ENCODE measurements around the gene R3HDM4.
"Not testable (repeated sequence)": the region's sequence is repeated elsewhere in the genome, so short reads cannot be mapped to it uniquely, and the experiment has no call there.

R3HDM4 gene

DNA sequence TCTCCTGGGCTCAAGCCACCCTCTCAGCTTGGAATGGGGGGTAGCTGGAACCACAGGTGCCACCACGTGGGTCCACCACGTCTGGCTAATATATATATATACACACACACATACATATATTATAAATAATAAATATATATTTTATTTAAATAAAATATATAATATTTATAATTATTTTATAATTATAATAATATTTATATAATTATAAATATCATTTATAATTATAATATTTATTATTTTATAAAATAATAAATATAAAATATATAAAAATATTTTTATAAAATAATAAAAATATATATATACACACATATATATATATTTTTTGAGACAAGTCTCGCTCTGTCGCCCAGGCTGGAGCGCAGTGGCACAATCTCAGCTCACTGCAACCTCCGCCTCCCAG, 58.5 kb downstream of the R3HDM4 start:
- Histone ChIP-seq H3K79me2 (ENCODE audit: control insufficient read depth, insufficient read depth, low read length, poor library complexity) (no peaks in the 10 kb centered on the region), H3K14ac (ENCODE audit: low read length) (no peak overlapping the region), H2BK120ac (ENCODE audit: insufficient read depth, low read length, poor library complexity) (no peak overlapping the region), H3K9ac (ENCODE audit: low read length) (no peak overlapping the region), H3K79me1 (ENCODE audit: low read length) (no peaks in the 10 kb centered on the region), H2BK12ac (ENCODE audit: low read length) (no peak overlapping the region), H3K23ac (ENCODE audit: low read length) (no peak overlapping the region), H3K9me3 (ENCODE audit: insufficient read depth, low read depth, low read length) (peaks cover 3% of the 10 kb centered on the region), H3K36me3 (ENCODE audit: control insufficient read depth in 1 of 2, insufficient read depth in 2 of 2, low read length in 2 of 2) (no peaks in the 10 kb centered on the region), H3K18ac (ENCODE audit: low read length) (no peak overlapping the region), H2AK5ac (ENCODE audit: low read length) (no peak overlapping the region), H4K8ac (ENCODE audit: low read depth, low read length) (no peak overlapping the region), H4K12ac (ENCODE audit: low read depth, low read length) (no peak overlapping the region), H3K4ac (ENCODE audit: low read depth, low read length) (no peak overlapping the region), H3K4me1 (ENCODE audit: control insufficient read depth in 1 of 2, insufficient read depth in 2 of 2, low read length in 2 of 2) (peaks cover 0 to 5% of the 10 kb centered on the region in 2 experiments), H2BK5ac (ENCODE audit: low read depth, low read length, poor library complexity) (no peak overlapping the region), H3K4me2 (ENCODE audit: low read length) (no peak overlapping the region), H3K27me3 (ENCODE audit: insufficient read depth, low read length) (no peaks in the 10 kb centered on the region), H4K91ac (ENCODE audit: low read depth, low read length) (no peak overlapping the region), H3K4me3 (ENCODE audit: low read depth, low read length) (no peak overlapping the region), H2AFZ (ENCODE audit: insufficient read depth, low read length, poor library complexity) (no peak overlapping the region), H3K27ac (ENCODE audit: low read depth, low read length) (no peak overlapping the region)
- WGBS (ENCODE audit: extremely low coverage, insufficient coverage, insufficient read length) = no CpG with 5 or more reads among the region's 6 CpGs
- no peak for DNase-seq

DNA sequence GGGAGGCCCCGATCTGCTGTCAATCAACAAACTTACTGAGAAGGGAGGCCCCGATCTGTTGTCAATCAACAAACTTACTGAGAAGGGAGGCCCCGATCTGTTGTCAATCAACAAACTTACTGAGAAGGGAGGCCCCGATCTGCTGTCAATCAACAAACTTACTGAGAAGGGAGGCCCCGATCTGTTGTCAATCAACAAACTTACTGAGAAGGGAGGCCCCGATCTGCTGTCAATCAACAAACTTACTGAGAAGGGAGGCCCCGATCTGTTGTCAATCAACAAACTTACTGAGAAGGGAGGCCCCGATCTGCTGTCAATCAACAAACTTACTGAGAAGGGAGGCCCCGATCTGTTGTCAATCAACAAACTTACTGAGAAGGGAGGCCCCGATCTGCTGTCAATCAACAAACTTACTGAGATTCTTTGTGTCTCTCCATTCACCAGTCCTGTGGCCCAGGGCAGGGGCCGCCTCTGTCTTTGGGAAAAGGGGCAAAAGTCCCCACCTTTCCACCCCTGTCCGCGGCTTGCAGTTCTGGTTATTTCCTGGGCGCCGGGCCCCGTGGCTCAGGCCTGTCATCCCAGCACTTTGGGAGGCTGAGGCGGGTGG, 59.3 kb downstream of the R3HDM4 start:
- not testable (repeated sequence) for H3K18ac ChIP-seq (ENCODE audit: low read length); H3K14ac ChIP-seq (ENCODE audit: low read length); H3K9ac ChIP-seq (ENCODE audit: low read length); H3K23ac ChIP-seq (ENCODE audit: low read length); H3K4ac ChIP-seq (ENCODE audit: low read depth, low read length); H4K91ac ChIP-seq (ENCODE audit: low read depth, low read length); H2BK5ac ChIP-seq (ENCODE audit: low read depth, low read length, poor library complexity); H3K4me3 ChIP-seq (ENCODE audit: low read depth, low read length); H3K27me3 ChIP-seq (ENCODE audit: insufficient read depth, low read length); H4K12ac ChIP-seq (ENCODE audit: low read depth, low read length); H2AFZ ChIP-seq (ENCODE audit: insufficient read depth, low read length, poor library complexity); H3K79me2 ChIP-seq (ENCODE audit: control insufficient read depth, insufficient read depth, low read length, poor library complexity); H2AK5ac ChIP-seq (ENCODE audit: low read length); H3K27ac ChIP-seq (ENCODE audit: low read depth, low read length); H2BK120ac ChIP-seq (ENCODE audit: insufficient read depth, low read length, poor library complexity); H3K4me1 ChIP-seq (ENCODE audit: control insufficient read depth in 1 of 2, insufficient read depth in 2 of 2, low read length in 2 of 2); H3K4me2 ChIP-seq (ENCODE audit: low read length); H3K9me3 ChIP-seq (ENCODE audit: insufficient read depth, low read depth, low read length); DNase-seq; H2BK12ac ChIP-seq (ENCODE audit: low read length); H3K79me1 ChIP-seq (ENCODE audit: low read length); H3K36me3 ChIP-seq (ENCODE audit: control insufficient read depth in 1 of 2, insufficient read depth in 2 of 2, low read length in 2 of 2); H4K8ac ChIP-seq (ENCODE audit: low read depth, low read length)
- no CpG with 5 or more reads among the region's 17 CpGs for WGBS (ENCODE audit: extremely low coverage, insufficient coverage, insufficient read length)

DNA sequence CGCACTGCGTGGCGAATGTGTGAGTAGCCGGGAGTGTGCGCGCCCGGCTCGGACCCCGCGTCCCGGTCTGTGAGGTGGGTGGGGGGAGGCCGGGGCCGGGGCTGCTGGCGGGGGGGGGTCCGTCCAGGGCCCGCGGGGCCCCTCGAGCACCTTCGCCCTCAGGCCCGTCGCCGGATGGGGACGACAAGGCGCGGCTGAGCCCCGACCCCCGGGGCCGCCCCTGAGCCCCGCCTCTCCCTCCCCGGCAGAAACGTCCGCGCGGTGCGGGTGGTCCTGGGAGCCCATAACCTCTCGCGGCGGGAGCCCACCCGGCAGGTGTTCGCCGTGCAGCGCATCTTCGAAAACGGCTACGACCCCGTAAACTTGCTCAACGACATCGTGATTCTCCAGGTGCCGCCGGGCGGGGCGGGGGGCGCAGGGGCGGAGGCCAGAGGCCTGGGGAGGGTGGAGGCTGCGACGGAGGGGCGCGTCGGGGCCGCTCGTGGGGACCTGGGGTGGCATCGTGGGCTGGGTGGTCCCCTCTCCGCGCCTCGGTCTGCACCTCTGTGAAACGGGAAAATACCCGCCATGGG, 59.9 kb downstream of the R3HDM4 start:
- H2AK5ac ChIP-seq (ENCODE audit: low read length) = no peak overlapping the region
- no peaks in the 10 kb centered on the region for H3K9me3 ChIP-seq (ENCODE audit: insufficient read depth, low read depth, low read length)

DNA sequence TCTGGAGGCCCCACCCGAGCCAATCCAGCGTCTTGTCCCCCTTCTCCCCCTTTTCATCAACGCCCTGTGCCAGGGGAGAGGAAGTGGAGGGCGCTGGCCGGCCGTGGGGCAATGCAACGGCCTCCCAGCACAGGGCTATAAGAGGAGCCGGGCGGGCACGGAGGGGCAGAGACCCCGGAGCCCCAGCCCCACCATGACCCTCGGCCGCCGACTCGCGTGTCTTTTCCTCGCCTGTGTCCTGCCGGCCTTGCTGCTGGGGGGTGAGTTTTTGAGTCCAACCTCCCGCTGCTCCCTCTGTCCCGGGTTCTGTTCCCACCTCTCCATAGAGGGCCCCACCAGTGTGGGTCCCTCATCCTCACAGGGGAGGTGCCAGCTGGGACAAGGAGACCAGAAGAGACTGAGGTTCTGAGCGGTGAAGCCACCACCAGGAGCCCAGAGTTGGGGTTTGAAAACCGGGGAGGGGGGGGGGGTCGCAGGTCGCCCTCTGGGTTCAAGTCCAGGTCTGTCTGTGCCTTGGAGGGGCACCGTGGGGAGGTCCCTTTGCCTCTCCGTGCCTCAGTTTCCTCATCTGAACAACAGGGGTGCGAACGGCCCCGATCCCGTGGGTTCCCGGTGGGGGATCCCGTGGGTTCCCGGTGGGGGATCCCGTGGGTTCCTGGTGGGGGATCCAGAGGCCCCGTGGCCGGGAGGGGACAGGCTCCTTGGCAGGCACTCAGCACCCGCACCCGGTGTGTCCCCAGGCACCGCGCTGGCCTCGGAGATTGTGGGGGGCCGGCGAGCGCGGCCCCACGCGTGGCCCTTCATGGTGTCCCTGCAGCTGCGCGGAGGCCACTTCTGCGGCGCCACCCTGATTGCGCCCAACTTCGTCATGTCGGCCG, 60.6 kb downstream of the R3HDM4 start, which contains the start of gene ELANE:
Gene ELANE, plus strand, starts transcription at position 168 of the 878 bp plus-strand sequence. Its CDS starts 26 bp downstream, at position 194.
- Histone ChIP-seq H4K12ac (ENCODE audit: low read depth, low read length) (no peak within 1 kb of the TSS), H3K79me1 (ENCODE audit: low read length) (no peaks in the 10 kb centered on the region), H4K91ac (ENCODE audit: low read depth, low read length) (no peak within 1 kb of the TSS), H2AK5ac (ENCODE audit: low read length) (no peak within 1 kb of the TSS), H3K27me3 (ENCODE audit: insufficient read depth, low read length) (no peaks in the 10 kb centered on the region), H3K18ac (ENCODE audit: low read length) (no peak within 1 kb of the TSS), H3K4me2 (ENCODE audit: low read length) (no peak within 1 kb of the TSS), H3K4me1 (ENCODE audit: control insufficient read depth in 1 of 2, insufficient read depth in 2 of 2, low read length in 2 of 2) (peaks cover 0 to 5% of the 10 kb centered on the region in 2 experiments), H3K9me3 (ENCODE audit: insufficient read depth, low read depth, low read length) (no peaks in the 10 kb centered on the region), H3K4me3 (ENCODE audit: low read depth, low read length) (no peak within 1 kb of the TSS), H2BK5ac (ENCODE audit: low read depth, low read length, poor library complexity) (no peak within 1 kb of the TSS), H3K27ac (ENCODE audit: low read depth, low read length) (no peak within 1 kb of the TSS), H3K14ac (ENCODE audit: low read length) (no peak within 1 kb of the TSS), H3K9ac (ENCODE audit: low read length) (no peak within 1 kb of the TSS), H2BK120ac (ENCODE audit: insufficient read depth, low read length, poor library complexity) (no peak within 1 kb of the TSS), H3K4ac (ENCODE audit: low read depth, low read length) (no peak within 1 kb of the TSS), H2BK12ac (ENCODE audit: low read length) (no peak within 1 kb of the TSS), H4K8ac (ENCODE audit: low read depth, low read length) (no peak within 1 kb of the TSS), H2AFZ (ENCODE audit: insufficient read depth, low read length, poor library complexity) (no peak within 1 kb of the TSS), H3K79me2 (ENCODE audit: control insufficient read depth, insufficient read depth, low read length, poor library complexity) (no peaks in the 10 kb centered on the region), H3K23ac (ENCODE audit: low read length) (no peak within 1 kb of the TSS), H3K36me3 (ENCODE audit: control insufficient read depth in 1 of 2, insufficient read depth in 2 of 2, low read length in 2 of 2) (no peaks in the 10 kb centered on the region)
- no CpG with 5 or more reads among the region's 55 CpGs for WGBS (ENCODE audit: extremely low coverage, insufficient coverage, insufficient read length)
- no peak for DNase-seq

More for the DNA sequence above, 59.9 kb downstream of the R3HDM4 start:
- Histone ChIP-seq H3K18ac (ENCODE audit: low read length) (no peak overlapping the region), H4K12ac (ENCODE audit: low read depth, low read length) (no peak overlapping the region), H2BK5ac (ENCODE audit: low read depth, low read length, poor library complexity) (no peak overlapping the region), H3K4me1 (ENCODE audit: control insufficient read depth in 1 of 2, insufficient read depth in 2 of 2, low read length in 2 of 2) (peaks cover 0 to 5% of the 10 kb centered on the region in 2 experiments), H2BK12ac (ENCODE audit: low read length) (no peak overlapping the region), H3K79me1 (ENCODE audit: low read length) (no peaks in the 10 kb centered on the region), H3K36me3 (ENCODE audit: control insufficient read depth in 1 of 2, insufficient read depth in 2 of 2, low read length in 2 of 2) (no peaks in the 10 kb centered on the region), H3K4ac (ENCODE audit: low read depth, low read length) (no peak overlapping the region), H3K14ac (ENCODE audit: low read length) (no peak overlapping the region), H3K79me2 (ENCODE audit: control insufficient read depth, insufficient read depth, low read length, poor library complexity) (no peaks in the 10 kb centered on the region), H3K4me3 (ENCODE audit: low read depth, low read length) (no peak overlapping the region), H4K91ac (ENCODE audit: low read depth, low read length) (no peak overlapping the region), H4K8ac (ENCODE audit: low read depth, low read length) (no peak overlapping the region), H3K23ac (ENCODE audit: low read length) (no peak overlapping the region), H3K9ac (ENCODE audit: low read length) (no peak overlapping the region), H3K4me2 (ENCODE audit: low read length) (no peak overlapping the region), H3K27ac (ENCODE audit: low read depth, low read length) (no peak overlapping the region), H3K27me3 (ENCODE audit: insufficient read depth, low read length) (no peaks in the 10 kb centered on the region), H2AFZ (ENCODE audit: insufficient read depth, low read length, poor library complexity) (no peak overlapping the region), H2BK120ac (ENCODE audit: insufficient read depth, low read length, poor library complexity) (no peak overlapping the region)
- WGBS (ENCODE audit: extremely low coverage, insufficient coverage, insufficient read length) = no CpG with 5 or more reads among the region's 67 CpGs
- DNase-seq = no peak
